PC-3 (cell line): ENCODE data around the gene ACOXL. TPM values are rescaled to one million over a fixed set of nuclear protein-coding genes. Genes with fewer than 3 reads are reported as not detected.
"Not testable (repeated sequence)": the region's sequence is repeated elsewhere in the genome, so short reads cannot be mapped to it uniquely, and the experiment has no call there.

Experiments used
- ATAC-seq: fragments of 200-7000 bp; cut with Tn5 transposase; 2 replicates; pipeline ENCODE4 v1.9.1; 2020; ENCODE audit warnings: mild to moderate bottlenecking, moderate library complexity
- BruUV-seq: library from RNA; stranded (reverse); fragments of 400-500 nt; replicated peaks from 2 replicates; lab custom pipeline; 2021; lab: Mats Ljungman, UMichigan
- CTCF ChIA-PET: fragments of 300-600 bp; sonication (Branson Sonifier 250); formaldehyde crosslinking; loops from one replicate; lab custom pipeline; 2022; ENCODE audit warnings: antibody characterized with exemption; lab: Charles Lee
- POLR2A ChIA-PET: fragments of 300-600 bp; sonication (Branson Sonifier 250); formaldehyde crosslinking; loops from one replicate; lab custom pipeline; 2022; ENCODE audit warnings: antibody characterized with exemption; ENCODE audit not compliant: unreplicated experiment; lab: Charles Lee
- DNase-seq: peaks from one replicate; pipeline ENCODE4 v3.0.0-alpha.2; 2015
- H2AFZ ChIP-seq: fragments of 300-600 bp; sonication (generic); 2 replicates; pipeline ENCODE4 v1.6.0; 2016; ENCODE audit warnings: antibody characterized with exemption, low read length
- H3F3A ChIP-seq: fragments of 300-600 bp; sonication (generic); one replicate; pipeline ENCODE4 v1.6.0; 2017; ENCODE audit warnings: antibody characterized with exemption, low read length, control low read depth, mild to moderate bottlenecking; ENCODE audit not compliant: unreplicated experiment
- H3K27ac ChIP-seq: fragments of 300-600 bp; sonication (generic); 2 replicates; pipeline ENCODE4 v1.5.1; 2016; ENCODE audit warnings: mild to moderate bottlenecking, low read length
- H3K27me3 ChIP-seq: fragments of 300-600 bp; sonication (generic); 2 replicates; pipeline ENCODE4 v1.6.1; 2016; ENCODE audit warnings: low read length, mixed read lengths
- H3K36me3 ChIP-seq: fragments of 300-600 bp; sonication (generic); 2 replicates; pipeline ENCODE4 v1.6.1; 2016; ENCODE audit warnings: low read depth, mixed run types, low read length, mixed read lengths
- H3K4me1 ChIP-seq: fragments of 300-600 bp; sonication (generic); 2 replicates; pipeline ENCODE4 v1.5.1; 2016; ENCODE audit warnings: low read length; ENCODE audit not compliant: insufficient read depth
- H3K4me2 ChIP-seq: fragments of 300-600 bp; sonication (generic); 2 replicates; pipeline ENCODE4 v1.6.0; 2016; ENCODE audit warnings: low read length
- H3K4me3 ChIP-seq: fragments of 300-600 bp; sonication (generic); 2 replicates; pipeline ENCODE4 v1.5.1; 2016; ENCODE audit warnings: mild to moderate bottlenecking, low read length, mixed read lengths
- H3K79me2 ChIP-seq: fragments of 300-600 bp; sonication (generic); 2 replicates; pipeline ENCODE4 v1.6.1; 2017; ENCODE audit warnings: low read length, mixed read lengths
- H3K9ac ChIP-seq: fragments of 300-600 bp; sonication (generic); 2 replicates; pipeline ENCODE4 v1.6.0; 2016; ENCODE audit warnings: mild to moderate bottlenecking, low read length
- H3K9me2 ChIP-seq: fragments of 300-600 bp; sonication (generic); replicated peaks from 2 replicates; pipeline ENCODE4 v1.6.1; 2016; ENCODE audit warnings: mixed run types, low read length, mixed read lengths
- H3K9me3 ChIP-seq: fragments of 300-600 bp; sonication (generic); 2 replicates; pipeline ENCODE4 v1.6.1; 2016; ENCODE audit warnings: low read length, mixed read lengths
- H4K20me1 ChIP-seq: fragments of 300-600 bp; sonication (generic); 2 replicates; pipeline ENCODE4 v1.6.1; 2016; ENCODE audit warnings: low read length, mixed read lengths
- CTCF ChIP-seq: fragments of 300-600 bp; sonication (generic); conservative IDR thresholded peaks from 2 replicates; pipeline ENCODE4 v1.5.1; 2017; ENCODE audit warnings: antibody characterized with exemption, low read depth, mild to moderate bottlenecking, low read length
- EZH2 ChIP-seq: fragments of 300-600 bp; sonication (generic); IDR thresholded peaks from one replicate; pipeline ENCODE4 v1.6.1; 2017; ENCODE audit warnings: antibody characterized with exemption, mild to moderate bottlenecking, low read length; ENCODE audit not compliant: unreplicated experiment
- EZH2phosphoT487 ChIP-seq: fragments of 300-600 bp; sonication (generic); IDR thresholded peaks from 2 replicates; pipeline ENCODE4 v1.6.1; 2018; ENCODE audit warnings: mild to moderate bottlenecking, antibody characterized with exemption, low read length, borderline replicate concordance
- intact Hi-C: fragments of 100-400 bp; cut with micrococcal nuclease; formaldehyde crosslinking; loops from 2 replicates; pipeline ENCODE4 v1.9.0; 2023
- total RNA-seq: library from RNA; depleted of rRNA; stranded (reverse); fragments of >200 nt; gene quantifications from 2 replicates; pipeline ENCODE4 v1.2.3, GENCODE V29; 2014

ACOXL gene
- total RNA-seq, 1 experiment from 2014 or later: 16.3 TPM

DNA sequence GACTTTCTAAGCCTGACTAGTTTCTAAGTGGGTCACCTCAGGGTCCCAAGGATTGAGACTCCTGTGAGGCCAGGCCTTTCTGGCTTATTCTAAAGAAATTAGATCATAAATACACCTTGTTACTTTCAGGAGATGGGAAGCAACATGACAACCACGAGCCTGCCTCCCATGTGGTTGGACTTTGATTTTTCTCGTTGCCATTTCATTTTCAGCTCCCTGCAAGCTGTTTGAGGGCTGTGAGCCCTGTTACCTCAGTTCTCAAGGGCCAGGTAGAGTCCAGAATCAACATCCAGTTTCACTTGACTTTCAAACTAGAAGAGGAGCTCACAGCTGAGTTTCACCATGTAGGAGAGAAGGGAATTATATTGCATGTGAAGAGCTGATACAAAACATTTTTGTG lies 228.6 kb downstream of the ACOXL start:
- no TSS peak for BruUV-seq
- Histone ChIP-seq H4K20me1 (no peaks in the 10 kb centered on the region), H3K9me3 (no peaks in the 10 kb centered on the region), H3F3A (no peaks in the 10 kb centered on the region), H3K9ac (no peak overlapping the region), H2AFZ (no peak overlapping the region), H3K4me3 (no peak overlapping the region), H3K79me2 (no peaks in the 10 kb centered on the region), H3K4me2 (no peak overlapping the region), H3K4me1 (no peaks in the 10 kb centered on the region), H3K27me3 (no peaks in the 10 kb centered on the region), H3K9me2 (no peaks in the 10 kb centered on the region), H3K36me3 (no peaks in the 10 kb centered on the region), H3K27ac (no peak overlapping the region)
- CTCF ChIA-PET: no interaction called here
- no peak for DNase-seq
- intact Hi-C loops: no loop called here
- POLR2A ChIA-PET: no interaction called here
- TF ChIP-seq EZH2 (no peak), CTCF (no peak), EZH2phosphoT487 (no peak)
- ATAC-seq: no peak

DNA sequence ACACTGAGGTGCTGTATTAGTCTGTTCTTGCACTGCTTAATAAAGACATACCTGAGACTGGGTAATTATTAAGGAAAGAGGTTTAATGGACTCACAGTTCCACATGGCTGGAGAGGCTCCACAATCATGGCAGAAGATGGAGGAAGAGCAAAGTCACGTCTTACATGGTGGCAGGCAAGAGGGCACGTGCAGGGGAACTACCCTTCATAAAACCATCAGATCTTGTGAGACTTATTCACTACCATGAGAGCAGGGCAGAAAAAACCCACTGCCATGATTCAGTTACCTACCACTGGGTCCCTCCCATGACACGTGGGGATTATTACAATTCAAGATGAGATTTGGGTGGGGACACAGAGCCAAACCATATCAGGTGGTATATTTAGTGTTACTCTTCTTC lies 229.3 kb downstream of the ACOXL start:
- H3K4me2 ChIP-seq, H3K4me3 ChIP-seq, H3K9me3 ChIP-seq, H3K36me3 ChIP-seq, H4K20me1 ChIP-seq, H3K9ac ChIP-seq, H3K79me2 ChIP-seq, BruUV-seq, DNase-seq, POLR2A ChIA-PET, ATAC-seq, H2AFZ ChIP-seq, H3K9me2 ChIP-seq, H3F3A ChIP-seq, H3K27me3 ChIP-seq, H3K27ac ChIP-seq, CTCF ChIA-PET, intact Hi-C loops, H3K4me1 ChIP-seq: not testable (repeated sequence)

GRCh38 chr2:110969696-110970095 lies 237.3 kb downstream of the ACOXL start:
- Histone ChIP-seq H4K20me1 (no peaks in the 10 kb centered on the region), H3K4me2 (no peak overlapping the region), H3K27me3 (no peaks in the 10 kb centered on the region), H3K9ac (no peak overlapping the region), H3K27ac (no peak overlapping the region), H3K4me1 (no peaks in the 10 kb centered on the region), H3F3A (no peaks in the 10 kb centered on the region), H3K36me3 (no peaks in the 10 kb centered on the region), H3K4me3 (no peak overlapping the region), H3K9me3 (no peaks in the 10 kb centered on the region), H3K79me2 (no peaks in the 10 kb centered on the region), H3K9me2 (no peaks in the 10 kb centered on the region), H2AFZ (no peak overlapping the region)
- ChIA-PET POLR2A (no interaction called here), CTCF (no interaction called here)
- DNase-seq: no peak
- TF ChIP-seq EZH2 (no peak), CTCF (no peak)
- ATAC-seq: no peak
- no TSS peak for BruUV-seq
- intact Hi-C loops: no loop called here
